SKM-1 (cell line): Measurements from ENCODE around the gene MMP3.

Experiments
- DNase-seq: peaks from one replicate; lab custom pipeline; 2025; ENCODE audit not compliant: unreplicated experiment; lab: John Stamatoyannopoulos, UW

Gene MMP3

DNA sequence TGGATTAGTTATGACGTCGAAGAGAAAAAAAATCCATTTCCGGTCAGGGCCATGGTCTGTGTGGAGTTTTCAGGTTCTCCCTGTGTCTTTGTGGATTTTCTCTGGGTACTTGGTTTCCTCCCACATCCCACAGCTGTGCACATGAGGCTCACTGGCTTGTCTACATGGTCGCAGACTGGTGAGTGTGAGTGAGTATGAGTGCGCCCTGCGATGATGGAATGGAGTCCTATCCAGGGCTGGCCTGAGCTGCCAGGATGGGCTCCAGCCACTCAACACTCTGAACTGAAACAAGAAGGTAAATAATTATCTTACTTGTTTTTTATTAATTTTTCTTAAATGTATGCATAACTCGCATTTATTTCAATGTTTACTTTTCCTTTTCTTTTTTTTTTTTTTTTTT lies 10.8 kb downstream of the MMP3 start:
- DNase-seq: no peak

GRCh38 chr11:102831489-102832440 lies 11.6 kb downstream of the MMP3 start:
- no peak for DNase-seq

- no peak for DNase-seq
These were observed 12.3 kb downstream of the MMP3 start for GRCh38 chr11:102831128-102831488.

DNA sequence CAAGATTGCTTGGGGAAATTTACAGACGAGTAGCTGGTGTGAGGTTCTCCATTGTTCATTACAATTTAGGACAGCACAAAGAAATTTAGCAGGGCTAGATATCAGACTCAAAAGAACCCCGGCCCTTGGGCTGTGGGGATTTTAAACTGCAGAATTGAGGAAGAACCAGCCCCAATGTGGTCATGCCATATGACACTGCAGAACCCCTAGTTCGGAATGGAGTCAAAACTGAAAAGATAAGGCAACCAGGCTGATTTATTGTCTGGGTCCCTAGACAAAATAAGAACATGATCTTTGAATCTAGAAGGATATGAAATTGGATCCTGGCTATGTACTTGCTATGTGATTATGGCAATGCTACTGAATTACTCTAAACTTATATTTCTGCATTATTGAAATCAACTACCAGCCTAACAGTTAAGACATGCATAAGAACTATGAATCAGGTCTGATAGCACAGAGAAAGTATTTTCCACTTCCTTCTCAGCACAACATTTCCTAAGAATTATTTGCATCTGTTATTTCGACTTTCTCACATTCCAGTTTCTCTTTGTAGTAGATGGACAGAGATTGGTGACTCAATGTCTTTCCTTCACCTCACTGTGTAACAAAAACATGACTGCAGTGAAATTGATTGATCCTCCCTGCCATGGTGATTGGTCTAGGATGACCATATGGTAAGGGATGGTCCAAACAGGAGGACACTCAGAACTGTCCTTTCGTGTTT lies 13.2 kb downstream of the MMP3 start:
- no peak for DNase-seq

DNA sequence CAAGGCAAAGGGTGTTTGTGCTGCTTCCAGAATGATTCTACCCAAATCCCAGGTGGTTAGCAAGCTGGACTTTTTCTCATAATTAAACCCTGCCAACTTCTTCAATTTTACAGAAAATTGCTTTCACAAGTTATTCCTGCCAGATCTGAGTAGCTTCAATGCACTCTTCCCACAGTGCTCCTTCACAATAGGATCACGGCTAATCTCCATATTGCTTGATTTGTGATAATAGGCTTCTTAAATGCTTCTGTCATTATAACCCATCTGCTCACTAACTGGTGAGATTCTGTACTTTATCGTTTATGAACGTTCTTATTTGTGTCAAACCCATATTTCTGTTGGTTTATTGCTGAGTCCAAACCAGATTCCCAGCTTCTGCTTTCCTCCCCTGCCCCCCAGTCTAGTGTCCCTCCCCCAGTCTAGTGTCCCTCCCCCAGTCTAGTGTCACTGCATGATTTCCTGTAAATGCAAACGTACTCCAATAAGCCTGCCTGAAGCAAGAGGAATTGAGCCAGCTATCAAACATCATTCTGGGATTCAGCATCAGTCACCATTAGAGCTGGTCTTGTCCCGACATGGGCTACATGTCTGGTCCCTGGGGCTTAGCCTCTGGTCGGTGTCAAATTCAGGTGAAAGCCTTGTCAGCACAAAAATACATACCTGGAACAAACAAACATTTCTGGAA lies 14.0 kb downstream of the MMP3 start:
- DNase-seq: no peak

GRCh38 chr11:102824556-102824955 lies 18.9 kb downstream of the MMP3 start:
- DNase-seq: no peak

DNA sequence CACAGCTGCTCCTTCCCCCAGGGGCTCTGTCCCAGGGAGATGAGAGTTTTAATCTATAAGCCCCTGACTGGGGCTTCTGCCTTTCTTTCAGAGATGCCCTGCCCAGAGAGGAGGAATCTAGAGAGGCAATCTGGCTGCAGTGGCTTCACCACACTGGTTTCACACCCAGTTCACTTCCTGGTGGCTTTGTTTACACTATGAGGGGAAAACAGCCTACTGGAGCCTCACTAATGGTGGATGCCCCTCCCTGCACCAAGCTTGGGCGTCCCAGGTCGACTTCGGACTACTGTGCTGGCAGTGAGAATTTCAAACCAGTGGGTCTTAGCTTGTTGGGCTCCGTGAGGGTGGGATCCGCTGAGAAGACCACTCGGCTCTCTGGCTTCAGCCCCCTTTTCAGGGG lies 23.9 kb downstream of the MMP3 start:
- no peak for DNase-seq

DNA sequence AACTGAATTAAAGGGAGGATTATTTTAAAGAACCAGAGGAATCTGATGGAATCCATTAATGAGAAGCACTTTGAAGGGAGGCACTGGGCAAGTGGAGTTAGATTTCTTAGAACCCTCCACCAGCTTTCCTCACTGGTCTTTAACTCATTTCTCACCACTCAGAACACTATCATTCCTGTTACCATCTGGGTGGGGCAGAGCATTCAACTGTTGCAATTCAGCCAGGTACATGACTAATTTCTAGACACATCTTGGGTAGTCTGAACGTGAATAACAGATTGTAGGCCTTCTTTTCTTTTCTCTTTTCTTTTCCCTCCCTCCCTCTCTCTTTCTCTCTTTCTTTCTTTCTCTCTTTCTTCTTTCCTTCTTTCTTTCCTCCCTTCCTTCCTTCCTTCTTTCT lies 29.9 kb downstream of the MMP3 start:
- no peak for DNase-seq

DNA sequence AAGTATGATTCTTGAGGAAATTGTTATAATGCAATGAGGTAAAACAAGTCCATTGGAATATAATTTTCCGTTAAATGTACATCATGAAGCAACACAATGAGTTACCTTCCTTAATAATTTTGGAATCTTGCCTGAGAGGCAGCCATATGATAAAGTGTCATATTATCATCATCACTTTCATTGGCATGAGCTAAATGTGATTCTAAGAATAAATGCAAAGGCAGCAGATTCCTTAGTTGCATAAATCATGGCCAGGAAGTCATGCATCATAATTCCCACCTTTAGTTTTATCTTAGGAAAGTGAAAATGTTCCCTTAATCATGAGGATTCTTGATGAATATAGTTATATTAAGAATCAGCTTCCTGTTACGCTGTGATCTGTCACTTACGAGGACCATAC lies 31.2 kb downstream of the MMP3 start:
- DNase-seq: no peak

- DNase-seq: no peak
These were observed 32.3 kb downstream of the MMP3 start for GRCh38 chr11:102810950-102811660.

DNA sequence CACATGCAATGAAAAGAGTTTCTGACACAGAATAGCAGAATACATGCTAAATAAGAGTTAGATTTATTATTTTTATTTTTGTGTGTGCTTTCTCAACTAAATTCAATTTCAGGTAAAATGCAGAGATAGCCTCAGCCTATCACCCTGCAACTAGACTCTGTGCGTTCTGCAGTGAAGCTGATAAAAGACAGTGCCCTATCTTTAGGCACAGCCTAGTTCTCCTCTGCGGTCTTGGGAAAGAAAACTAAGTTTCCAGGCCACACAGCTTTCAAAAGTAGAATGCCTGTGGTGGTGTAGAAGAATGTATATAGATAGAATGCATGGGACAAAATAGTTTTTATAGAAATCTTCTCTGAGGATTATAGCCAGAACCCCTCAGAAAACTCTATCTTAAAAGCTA lies 33.4 kb downstream of the MMP3 start:
- no peak for DNase-seq

DNA sequence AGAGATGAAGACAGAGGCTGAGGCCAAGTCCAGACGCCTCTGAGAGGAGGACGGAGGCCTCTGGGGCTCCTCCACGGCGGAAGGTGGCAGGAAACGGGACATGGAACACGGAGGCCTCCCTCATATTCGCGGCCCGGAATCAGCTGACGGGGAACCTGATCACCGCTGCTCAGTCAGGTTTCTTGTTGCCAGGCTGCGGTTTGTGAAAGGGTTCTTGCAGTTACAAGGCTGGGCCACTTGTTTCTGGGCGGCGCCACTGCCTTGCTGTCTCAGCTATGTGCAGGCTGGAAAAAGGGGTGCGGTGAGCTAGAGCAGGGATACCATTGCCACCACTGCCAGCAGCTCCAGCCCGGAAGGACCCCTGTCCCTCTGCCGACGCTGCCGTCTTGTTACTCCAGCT lies 35.5 kb downstream of the MMP3 start:
- DNase-seq: no peak

DNA sequence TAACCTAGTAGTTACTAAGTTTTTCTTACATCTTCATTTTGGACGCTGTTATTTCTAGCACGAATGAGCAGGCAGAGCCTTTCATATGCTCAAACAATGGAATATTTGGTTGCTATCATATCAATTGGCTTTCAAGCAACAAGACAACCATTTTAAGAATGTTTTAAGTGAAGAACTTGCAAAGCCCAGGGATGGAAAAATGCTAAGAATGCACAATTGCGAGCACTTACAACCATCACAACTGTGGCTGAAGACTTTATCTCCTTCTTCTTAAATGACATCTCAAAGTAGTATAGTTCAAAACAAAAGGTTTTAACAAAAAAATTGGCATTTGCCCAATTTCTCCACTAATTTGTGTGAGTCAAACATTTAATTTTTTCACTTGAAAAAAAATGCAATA lies 37.1 kb downstream of the MMP3 start:
- no peak for DNase-seq

- no peak for DNase-seq
These were observed 41.1 kb downstream of the MMP3 start for GRCh38 chr11:102802341-102802740.

DNA sequence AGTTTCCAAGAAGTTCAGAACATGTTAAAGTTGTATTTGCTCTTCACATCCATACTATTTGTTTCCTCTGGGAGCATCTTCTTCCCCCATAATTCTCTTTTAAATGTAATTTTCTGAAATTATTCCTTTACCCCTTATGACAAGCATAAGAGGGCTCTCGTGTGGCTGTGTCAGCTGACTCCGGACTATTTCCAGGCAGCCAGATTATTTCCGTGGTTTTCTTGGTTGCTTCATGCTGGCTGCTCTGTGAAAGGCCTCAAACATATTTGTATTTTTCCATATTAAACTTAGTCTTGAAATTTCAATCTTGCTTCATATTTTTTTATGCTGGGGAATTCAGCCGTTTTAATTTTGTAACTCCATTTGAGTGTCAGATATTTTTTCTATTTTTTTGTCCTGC lies 42.6 kb downstream of the MMP3 start:
- no peak for DNase-seq

- no peak for DNase-seq
These were observed 43.6 kb downstream of the MMP3 start for GRCh38 chr11:102799681-102800340.

GRCh38 chr11:102798012-102798746 lies 45.2 kb downstream of the MMP3 start, which contains the start of gene MMP1:
Gene MMP1 (minus strand): TSS chr11:102798160. CDS start chr11:102798092, 68 bp downstream.
- no peak for DNase-seq

DNA sequence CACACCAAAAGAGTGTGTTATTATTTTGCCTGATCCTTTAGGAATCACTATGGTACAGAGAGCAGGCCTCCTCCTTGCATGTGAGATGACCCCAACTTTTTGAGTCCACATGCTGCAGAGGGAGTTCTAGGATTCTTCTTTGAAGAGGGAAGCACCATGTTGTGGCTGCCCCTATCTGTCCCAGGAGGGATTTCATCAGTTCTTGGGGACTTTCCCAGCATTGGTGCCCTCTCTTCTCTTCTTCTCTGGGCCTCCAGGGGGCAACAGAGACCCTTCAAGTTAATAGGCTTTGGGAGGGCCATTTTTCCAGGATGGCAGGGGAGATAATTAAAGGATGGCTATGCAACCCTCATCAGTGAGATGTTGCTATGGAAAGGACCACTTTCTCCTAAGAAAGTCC lies 49.0 kb downstream of the MMP3 start:
- no peak for DNase-seq

DNA sequence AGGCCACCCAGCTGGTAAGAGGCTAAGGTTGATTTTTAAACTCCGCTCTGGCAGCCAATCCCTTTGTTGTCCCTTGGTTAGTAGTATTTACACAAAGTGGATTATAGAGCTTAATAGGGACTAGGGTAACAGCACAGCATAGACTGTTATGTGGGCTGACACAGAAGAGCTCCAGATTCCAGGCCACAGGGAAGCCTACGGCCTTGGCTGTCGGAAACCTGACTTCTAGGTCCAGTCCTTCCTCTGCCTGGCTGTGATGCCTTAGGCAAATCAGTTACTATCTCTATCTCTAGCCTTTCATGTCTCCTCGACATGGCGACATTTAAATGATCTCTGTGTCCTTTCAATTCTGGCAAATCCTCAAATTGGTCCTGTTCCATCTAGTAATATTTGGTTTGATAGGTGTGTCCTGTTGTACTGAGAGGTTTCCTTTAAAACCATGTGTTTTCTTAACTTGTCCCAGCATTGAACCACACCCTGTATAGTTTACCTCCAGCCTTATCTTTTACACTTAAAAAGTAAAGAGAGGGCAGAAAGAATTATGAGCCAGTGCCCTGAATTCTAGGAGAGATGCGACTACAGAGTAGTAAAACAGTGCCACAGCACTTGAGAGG lies 49.6 kb downstream of the MMP3 start:
- no peak for DNase-seq
